Esophagus mucosa (tissue), 1 donor: ENCODE data around the gene LIG3. TPM values are rescaled to one million over a fixed set of nuclear protein-coding genes. Genes with fewer than 3 reads are reported as not detected.
A peak's percentile ranks its signal among the peaks of the same experiment; 100 is the strongest.
"Not testable (repeated sequence)": the region's sequence is repeated elsewhere in the genome, so short reads cannot be mapped to it uniquely, and the experiment has no call there.

ENCODE experiments used
- ATAC-seq: fragments of 200-7000 bp; cut with Tn5 transposase; one replicate; pipeline ENCODE4 v1.9.1; 2020
- total RNA-seq: library from RNA; stranded (reverse); gene quantifications from one replicate; pipeline ENCODE4 v1.2.4, GENCODE V29; 2023
- donor health status: DM: yes; HTN: yes; CAD: no.

LIG3 gene
- total RNA-seq, 1 donor from 2014 or later: 22.8 TPM

DNA sequence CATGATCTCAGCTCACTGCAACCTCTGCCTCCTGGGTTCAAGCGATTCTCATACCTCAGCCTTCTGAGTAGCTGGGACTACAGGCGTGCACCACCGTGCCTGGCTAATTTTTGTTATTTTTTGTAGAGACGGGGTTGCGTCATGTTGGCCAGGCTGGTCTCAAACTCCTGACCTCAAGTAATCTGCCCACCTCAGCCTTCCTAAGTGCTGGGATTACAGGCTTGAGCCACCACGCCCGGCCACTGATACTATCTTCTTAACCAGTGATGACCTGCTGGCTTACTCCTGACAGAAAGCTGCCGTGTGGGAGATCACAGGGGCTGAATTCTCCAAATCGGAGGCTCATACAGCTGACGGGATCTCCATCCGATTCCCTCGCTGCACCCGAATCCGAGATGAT is 20.7 kb downstream of the LIG3 start:
- not testable (repeated sequence) for ATAC-seq

DNA sequence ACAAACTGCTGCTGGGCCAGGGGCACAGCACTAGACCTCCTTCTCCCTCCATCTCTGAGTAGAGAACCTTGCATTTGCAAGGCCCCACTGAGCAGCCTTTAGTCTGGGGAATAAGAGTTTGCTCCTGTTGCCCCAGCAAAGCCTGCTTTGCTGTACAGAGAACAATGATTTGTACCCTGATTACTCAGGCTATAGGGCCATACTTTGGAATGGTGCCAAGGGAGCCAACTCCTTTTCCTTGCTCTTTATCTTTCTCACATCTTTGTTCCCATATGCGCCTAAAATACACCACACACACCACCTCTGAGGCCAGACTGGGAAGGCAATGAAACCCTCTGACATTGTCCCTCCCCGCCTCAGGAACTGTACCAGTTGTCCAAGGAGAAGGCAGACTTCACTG is 21.2 kb downstream of the LIG3 start:
- no peak for ATAC-seq

DNA sequence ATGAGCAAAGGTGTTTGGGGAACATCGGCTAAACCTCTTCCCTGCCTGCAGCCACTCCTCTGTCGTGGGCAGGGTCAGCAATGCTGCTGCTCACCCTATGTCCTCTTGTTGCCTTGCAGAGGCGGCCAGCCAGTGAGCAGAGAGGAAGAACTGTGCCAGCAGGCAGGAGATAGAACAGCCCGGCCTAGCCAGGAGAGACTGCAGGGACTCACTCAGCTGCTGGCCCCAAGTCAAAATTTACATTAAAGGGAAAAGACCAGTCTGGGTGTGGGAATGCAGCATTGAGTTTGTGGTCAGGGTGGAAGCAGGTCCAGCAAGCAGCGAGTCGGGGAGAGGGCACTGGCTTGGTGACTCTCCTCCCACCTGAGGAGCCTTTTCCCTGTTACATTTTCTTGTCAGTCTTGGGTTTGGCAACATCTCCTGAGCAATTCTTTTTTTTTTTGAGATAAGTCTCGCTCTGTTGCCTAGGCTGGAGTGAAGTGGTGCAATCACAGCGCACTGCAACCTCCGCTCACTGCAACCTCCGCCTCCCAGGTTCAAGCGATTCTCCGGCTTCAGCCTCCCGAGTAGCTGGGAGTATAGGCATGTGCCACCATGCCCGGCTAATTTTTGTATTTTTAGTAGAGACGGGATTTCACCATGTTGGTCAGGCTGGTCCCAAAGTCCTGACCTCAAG is 22.7 kb downstream of the LIG3 start:
- ATAC-seq: peak; percentile 33

DNA sequence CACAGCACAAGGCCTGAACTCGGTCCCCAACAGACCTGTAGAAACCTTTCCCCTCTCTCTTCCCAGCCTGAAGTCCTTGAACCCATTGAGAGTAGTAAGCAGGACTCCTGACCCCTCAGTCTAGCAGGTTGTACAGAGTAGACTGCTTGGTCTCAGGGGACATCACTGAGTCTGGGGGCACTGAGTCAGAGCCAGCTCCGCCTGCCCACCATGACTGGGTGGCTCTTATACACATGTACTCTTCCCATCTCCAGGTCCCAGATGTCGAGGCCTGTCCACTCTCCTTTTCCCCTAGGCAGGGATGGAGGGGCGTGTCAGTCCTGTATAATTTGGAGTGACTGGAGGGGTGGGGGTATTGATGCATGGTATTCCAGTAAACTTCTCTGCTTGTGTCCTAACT is 23.5 kb downstream of the LIG3 start:
- peak; percentile 12 for ATAC-seq

DNA sequence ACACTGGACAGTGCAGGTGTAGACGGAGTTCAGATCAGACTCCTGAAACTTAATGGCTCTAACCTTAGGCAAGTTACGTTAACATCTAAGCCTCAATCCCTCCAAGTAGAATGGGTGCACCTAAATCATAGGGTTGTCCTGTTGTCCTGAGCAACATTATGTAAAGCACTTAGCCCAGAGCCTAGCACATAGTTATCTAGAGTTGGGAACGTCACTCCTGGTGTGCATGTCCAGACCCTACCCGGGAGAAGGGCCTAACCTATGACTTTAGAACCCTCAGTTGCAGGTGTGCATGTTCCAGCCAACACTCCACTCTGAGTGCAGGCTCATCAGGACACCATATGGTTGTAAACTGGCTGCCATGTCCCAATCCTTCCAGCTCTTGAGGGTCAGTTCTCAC is 26.0 kb downstream of the LIG3 start:
- no peak for ATAC-seq

DNA sequence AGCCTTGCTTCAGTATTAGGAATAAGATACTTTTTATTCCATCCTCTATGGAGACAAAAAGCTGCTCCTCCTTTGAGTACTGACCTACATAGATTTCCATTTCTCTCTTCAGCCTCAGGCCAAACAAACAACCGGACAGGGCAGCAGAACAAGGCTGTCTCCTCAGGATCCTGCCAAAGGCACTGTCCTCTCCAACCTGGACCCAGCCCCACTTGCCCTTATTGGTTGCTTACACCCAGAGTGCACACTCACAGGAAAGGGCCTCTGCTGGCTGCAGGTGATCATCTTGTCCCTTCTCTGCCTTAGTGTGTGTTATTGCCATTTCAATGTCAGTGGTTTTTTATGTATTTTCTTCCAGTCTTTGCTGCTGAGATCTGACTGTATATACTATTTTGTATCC is 26.6 kb downstream of the LIG3 start:
- no peak for ATAC-seq

DNA sequence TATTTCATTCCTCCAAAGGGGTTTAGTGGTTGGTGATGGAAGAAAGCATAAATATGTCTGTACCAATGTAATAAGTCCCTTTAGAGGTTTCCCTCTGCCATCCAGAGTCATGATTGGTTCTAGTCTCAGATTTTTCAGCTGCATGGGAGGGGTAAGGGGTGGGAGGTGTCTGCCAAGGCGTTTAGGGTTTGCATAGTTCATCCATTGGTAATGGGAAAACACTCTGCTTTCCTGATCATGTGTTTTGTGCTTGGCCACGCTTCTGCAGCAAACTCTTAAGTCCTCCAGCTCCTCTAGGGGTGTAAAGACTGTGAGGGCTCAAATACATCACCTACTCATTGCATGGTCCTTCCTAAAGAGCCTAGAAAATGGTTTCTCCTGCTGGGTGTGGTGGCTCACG is 29.8 kb downstream of the LIG3 start:
- no peak for ATAC-seq

DNA sequence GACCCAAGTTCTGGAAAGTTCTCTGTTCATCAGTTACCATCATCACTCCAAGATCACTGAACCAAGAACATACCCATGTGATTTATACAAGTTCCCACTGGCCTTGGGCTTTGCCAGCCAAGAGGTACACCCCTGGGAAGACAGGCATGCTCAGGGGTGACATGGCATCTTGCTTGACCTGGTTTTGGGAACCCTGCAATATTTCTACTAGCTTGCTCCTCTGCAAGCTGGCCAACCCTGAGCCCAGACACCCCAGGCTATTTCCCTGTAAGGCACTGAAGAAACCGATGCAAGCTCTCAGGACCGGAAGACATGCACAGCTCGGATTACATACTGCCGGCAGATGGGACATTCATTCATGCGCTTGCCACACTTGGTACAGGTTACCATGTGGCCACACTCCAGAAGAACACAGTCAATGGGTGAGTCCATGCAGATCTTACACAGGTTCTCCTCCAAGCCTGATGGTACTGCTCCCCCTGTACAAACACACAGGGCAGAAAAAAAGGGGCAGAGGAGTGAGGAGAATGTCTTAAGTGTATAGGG is 31.4 kb downstream of the LIG3 start:
- no peak for ATAC-seq

DNA sequence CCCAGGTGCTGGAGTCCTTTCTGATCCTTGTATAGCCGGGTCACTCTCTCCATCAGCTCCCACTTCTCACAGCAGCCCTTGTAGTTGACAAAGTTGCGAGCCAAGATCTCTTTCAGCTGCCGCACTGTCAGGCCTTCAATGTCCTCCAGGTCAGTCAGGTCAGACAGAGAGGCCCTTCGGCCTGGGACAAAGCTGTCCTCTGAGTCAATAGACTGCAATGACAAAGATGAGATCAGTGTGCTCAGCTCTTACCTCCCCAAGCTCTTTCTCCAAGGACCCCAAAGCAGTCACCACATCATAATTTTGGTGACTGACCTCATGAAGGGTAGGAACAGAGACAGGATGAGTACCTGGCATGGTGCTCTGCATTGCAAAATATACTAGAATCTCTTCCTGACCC is 36.1 kb downstream of the LIG3 start:
- ATAC-seq: no peak

DNA sequence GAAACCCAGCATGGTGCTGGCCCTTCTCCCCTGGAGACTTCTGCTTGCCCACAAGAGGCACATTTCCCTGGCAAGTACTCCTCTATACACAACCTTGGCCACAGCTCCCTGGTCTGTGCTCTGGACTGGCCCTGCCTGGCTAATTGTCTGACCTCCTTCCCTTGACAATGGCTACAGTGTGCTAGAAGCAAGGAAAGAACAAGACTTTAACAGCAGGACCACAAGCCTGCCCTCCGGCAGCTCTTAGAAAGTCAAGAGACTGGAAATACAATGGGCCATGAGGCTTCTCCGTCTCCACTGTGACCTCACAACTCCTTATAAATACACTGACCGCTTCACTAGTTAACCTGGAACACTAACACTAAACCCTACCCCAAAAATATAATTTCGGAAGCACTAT is 36.7 kb downstream of the LIG3 start:
- ATAC-seq: no peak

DNA sequence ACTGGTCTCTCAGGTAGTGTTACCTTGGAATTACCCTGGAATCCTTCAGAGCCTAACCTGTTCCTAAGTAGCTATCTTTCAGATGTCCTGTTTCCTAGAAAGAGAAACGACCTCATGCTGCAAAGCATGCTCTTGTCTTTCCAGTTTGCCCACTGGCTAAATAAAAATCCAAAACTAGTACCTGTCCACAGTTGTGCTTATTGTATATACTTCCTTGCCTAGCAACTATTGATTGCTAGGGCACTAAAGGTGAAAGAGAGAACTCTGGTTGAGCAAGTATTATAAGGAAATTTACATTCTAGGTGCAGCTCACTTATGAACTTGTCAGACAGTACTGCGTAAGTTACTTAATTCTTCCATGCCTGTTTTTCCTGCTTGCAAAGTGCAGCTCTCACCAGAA is 38.5 kb downstream of the LIG3 start:
- peak; percentile 82 for ATAC-seq

DNA sequence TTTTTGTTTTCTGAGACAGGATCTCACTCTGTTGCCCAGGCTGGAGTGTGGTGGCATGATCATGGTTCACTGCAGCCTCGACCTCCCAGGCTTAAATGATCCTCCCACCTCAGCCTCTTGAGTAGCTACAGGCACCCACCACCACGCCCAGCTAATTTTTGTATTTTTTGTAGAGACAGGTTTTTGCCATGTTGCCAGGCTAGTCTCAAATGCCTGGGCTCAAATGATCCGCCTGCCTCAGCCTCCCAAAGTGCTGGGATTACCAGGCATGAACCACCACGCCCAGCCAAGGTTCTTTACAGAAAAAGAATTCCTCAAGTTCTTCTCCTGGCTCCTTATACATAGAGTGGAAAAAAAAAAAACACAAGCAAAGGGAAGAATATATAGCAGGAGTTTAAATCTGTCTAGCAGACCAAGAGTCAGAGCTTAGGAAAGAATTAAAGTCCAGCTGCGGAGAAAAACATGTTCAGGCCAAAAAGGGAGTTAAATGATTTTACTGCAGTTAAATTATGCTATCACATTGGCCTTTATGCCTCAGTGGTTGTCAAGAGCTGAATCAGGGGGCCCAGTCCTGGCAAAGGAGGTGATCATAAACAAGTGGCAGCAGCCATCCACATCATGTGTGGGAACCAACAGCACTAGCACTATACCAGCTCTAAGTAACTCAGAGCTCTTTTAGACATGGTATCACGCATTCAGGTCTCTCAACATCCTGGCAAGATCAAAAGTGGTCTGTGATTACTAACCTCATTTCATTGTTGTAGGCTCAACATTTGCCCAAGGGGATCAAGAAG is 39.3 kb downstream of the LIG3 start:
- no peak for ATAC-seq

DNA sequence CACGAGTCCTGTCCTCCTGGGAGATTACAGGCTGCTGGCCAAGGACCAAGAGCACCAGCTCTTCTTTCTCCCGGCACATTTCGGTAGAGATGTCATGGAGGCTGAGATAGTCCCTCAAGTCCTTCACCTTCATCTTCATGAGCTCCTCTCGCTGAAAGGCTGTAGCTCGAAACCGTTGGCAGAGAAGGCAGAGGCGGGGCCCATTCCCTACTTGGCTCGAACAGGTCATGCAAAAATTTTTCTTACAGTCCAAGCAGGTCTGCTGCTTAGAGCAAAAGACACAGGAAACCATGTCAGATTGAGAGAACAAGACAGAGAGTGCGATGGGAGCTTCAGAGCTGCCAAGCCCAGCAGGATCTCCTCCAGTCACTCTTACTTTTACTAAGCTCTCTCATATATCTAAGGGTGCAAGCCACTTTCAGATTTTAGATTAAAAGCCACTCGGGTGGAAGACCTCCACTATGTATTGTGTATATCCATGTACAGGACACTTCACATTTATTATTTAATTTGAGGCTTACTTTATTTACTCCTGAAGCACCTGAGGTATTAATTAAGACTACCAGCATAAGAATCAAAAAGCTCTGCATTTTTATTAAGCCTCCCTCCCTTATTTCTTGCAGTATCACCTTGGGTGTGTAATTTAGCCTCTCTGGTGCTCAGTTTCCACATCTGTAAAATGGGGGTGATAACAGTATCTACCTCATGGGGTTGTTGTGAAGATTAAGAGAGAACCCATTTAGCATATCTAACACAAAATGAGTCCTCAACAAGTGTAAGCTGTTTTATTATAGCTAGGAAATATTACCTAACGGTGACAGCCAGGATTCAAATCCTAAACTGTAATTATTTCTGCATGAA is 41.4 kb downstream of the LIG3 start:
- ATAC-seq: no peak

DNA sequence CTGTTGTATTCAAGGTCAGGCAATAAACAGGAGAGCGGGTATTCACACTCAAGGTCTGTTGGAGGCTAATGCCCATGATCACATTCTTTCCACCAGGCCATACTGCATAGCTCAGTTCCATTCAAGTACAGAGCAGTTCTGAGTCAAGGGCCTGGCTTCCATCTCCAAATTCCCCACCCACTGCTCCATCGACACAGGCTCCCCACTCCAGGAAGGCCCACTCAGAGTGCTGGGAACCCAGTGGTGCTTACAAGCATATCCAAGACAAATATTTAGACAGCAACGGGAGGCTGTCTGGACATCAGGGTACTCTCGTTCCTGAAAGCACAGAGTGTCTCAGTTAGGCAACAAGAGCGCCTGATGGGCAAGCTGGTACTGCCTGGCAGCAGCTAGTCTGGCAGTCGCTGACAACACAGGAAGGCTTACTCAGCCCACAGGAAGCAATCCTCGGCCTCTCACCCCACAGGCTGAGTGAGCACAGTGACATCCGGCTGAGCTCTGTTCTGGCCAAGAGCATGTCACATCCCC is 42.3 kb downstream of the LIG3 start:
- ATAC-seq: peak; percentile 80

DNA sequence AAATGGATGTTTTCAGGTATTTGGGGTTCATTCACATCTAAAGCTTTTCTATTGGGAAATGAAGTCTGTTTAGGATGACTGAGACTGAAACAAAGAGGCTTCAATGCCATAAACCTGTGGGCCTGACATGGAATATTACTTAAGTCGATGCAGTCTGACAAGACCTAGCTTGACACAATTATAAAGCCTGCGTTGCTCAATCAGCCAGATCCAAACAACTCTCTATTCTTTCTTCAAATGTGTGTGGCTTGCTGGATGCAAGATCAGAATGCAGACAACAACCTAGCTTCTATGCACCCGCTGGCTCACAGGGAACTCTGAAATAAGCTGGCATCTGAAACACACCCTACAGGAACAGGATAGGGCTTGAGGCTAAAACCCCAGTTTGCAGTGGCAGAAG is 43.2 kb downstream of the LIG3 start:
- peak; percentile 60 for ATAC-seq

DNA sequence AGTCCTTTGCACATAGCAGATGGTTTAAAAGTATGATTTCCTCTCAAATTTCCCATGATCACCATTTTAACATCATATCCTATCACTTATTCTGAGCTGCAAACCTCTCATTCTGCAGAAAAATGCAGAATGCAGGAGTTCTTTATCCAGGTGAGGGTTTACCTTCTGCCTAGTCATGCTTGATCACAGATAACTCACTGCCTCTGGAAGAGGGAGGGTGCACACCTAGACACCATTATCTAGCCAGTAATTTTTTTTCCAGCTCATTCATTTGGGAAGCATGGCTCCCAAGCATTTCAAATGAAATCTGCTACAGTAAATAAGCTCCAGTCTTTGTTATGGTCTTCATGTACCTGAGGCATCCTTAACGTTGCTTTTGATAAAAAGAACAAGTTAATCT is 45.2 kb downstream of the LIG3 start:
- ATAC-seq: no peak

DNA sequence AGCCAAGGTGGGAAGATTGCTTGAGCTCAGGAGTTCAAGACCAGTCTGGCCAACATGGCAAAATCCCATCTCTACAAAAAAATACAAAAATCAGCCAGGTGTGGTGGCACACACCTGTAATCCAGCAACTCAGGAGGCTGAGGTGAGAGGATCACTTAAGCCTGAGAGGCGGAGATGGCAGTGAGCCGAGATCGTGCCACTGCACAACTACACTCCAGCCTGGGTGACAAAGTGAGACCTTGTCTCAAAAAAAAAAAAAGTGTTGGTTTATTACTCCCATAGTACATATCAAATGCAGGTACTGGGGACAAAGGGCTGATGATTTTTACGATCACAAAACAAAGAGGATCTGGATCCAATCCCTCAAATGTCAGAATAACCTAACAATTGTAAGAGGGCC is 47.8 kb downstream of the LIG3 start:
- ATAC-seq: not testable (repeated sequence)

DNA sequence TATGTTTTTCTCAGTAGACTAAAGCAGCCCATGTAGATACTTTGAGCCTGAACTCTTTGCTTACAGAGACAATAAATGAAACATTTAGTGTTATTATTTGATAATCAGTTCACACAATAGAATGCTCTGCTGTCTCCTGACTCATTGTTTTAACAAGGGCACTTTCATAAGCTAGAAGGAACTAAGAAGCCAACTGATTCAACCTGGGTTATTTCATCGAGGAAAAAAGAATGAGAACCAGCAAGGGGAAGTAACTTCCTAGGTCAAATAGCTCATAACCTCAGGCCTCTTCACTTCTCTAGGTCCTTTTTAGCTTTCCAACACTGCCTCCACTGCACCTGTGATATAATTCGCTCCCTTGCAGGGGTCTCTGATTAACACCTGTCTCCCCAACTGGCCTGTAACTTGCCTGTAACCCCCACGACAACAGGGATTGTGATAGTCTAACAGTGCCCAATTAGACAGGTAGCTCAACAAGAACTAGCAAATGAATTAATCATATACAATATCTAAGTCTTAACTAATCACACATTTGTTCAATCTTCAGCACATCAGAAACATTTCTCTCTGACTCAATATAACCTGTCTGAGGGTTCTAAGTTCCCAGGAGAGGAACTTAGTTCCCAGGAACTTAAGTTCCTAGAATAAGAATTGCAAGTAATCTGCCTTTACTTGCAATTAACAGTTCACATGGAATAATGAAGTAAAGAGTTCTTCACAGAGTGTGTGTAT is 48.4 kb downstream of the LIG3 start:
- peak; percentile 64 for ATAC-seq

DNA sequence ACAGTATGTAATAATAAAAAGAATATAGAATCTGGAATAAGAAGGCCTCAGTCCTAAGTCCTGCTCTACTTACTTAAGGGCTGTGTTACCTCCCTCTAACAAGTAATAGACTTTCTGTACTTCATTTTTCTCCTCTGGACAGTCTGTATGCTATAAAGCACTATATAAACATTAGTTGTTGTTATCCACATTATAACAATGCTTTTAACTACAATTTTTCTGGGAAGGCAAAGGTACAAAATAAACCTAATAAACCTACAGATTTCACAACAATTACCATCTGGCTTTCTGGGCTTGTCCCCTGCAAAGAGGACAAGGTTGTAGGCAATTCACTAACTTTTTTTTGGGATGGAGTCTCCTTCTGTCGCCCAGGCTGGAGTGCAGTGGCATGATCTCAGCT is 50.5 kb downstream of the LIG3 start:
- no peak for ATAC-seq

DNA sequence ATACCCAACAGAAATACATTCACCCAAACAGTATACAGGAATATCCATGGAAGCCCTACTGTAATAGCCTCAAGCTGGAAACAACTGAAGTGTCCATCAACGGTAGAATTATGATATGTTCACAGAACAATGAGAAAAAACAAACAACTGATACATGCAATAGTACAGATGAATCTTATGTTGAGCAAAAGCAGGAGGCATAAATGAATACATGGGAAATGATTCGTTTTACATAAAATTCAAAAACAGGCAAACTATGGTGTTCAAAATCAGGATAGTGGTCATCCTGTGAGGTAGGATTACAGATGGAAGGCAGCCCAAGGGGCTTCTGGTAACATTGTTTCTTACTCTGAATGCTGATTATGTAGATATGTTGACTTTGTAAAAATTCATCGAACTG is 58.1 kb downstream of the LIG3 start:
- no peak for ATAC-seq

DNA sequence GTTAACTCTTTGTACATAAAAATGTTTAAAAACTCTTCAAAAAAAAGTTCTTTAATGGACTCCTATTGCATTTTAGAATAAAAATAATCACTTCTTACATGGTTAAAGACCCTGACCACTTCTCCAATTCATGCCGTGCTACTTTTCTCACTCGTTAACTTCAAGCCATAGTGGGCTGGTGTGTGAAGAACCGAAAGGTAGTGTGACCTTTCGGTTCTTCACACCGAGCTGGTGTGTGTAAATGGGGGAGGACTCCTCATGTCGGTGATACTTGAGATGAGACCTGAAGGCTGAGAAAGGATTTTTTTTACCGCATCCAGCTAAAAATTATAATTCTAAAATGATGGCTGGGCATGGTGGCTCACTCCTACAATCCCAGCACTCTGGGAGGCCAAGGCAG is 61.1 kb downstream of the LIG3 start:
- ATAC-seq: no peak

DNA sequence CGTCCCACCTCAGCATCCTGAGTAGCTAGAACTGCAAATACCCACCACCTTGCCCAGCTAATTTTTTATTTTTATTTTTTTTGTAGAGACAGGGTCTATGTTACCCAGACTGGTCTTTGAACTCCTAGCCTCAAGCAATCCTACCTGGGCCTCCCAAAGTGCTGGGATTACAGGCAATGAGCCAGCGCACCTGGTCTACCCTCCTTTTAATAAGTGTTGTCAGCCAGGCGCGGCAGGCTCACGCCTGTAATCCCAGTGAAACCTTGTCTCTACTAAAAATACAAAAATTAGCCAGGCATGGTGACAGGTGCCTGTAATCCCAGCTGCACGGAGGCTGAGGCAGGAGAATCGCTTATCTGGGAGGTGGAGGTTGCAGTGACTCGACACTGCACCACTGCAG is 63.9 kb downstream of the LIG3 start:
- no peak for ATAC-seq
